ENCODE measurements around the gene ZKSCAN2. TPM values are rescaled to one million over a fixed set of nuclear protein-coding genes. Genes with fewer than 3 reads are reported as not detected.

ZKSCAN2 gene
- total and polyA plus RNA-seq, 12 donors: 1.2 to 8.8 (median 5.0) TPM

- TF ChIP-seq POLR2A (IDR thresholded peaks at IDR 0.05) (no peak), CTCF (IDR thresholded peaks at IDR 0.05) (no peak)
- Histone ChIP-seq H3K36me3 (replicated peaks in 1 of 2) (no peaks in the 10 kb centered on the region), H3K4me1 (replicated peaks in 1 of 2) (no peaks in the 10 kb centered on the region), H3K9me3 (replicated peaks in 1 of 3) (no peaks in the 10 kb centered on the region), H3K4me3 (no peak overlapping the region), H3K27ac (no peak overlapping the region), H3K27me3 (no peaks in the 10 kb centered on the region)
- intact Hi-C loops (cut with DNase I): no loop called here
- 79 to 97% (median 90%) methylated on average over 2 to 3 of the region's 3 CpGs for WGBS, 4 donors
- DNase-seq: no peak
Observed at GRCh38 chr16:25219070-25219737, 38.4 kb downstream of the ZKSCAN2 start.

GRCh38 chr16:25217921-25218320 lies 39.7 kb downstream of the ZKSCAN2 start:
- intact Hi-C loops (cut with DNase I): no loop called here
- TF ChIP-seq POLR2A (IDR thresholded peaks at IDR 0.05): no peak
- TF ChIP-seq CTCF (IDR thresholded peaks at IDR 0.05): no peak
- WGBS, 4 donors: 90 to 96% (median 93%) methylated on average over 4 of the region's 4 CpGs

GRCh38 chr16:25217112-25217511 lies 40.5 kb downstream of the ZKSCAN2 start:
- H3K36me3 ChIP-seq (replicated peaks in 1 of 2): no peaks in the 10 kb centered on the region
- TF ChIP-seq POLR2A (IDR thresholded peaks at IDR 0.05): no peak
- no peak for TF ChIP-seq CTCF (IDR thresholded peaks at IDR 0.05)
- WGBS, 4 donors: 79 to 85% (median 83%) methylated on average over 10 to 17 of the region's 17 CpGs
- H3K9me3 ChIP-seq (replicated peaks in 1 of 3): no peaks in the 10 kb centered on the region
- intact Hi-C loops (cut with DNase I): no loop called here
- no peak overlapping the region for H3K27ac ChIP-seq
- H3K4me3 ChIP-seq: no peak overlapping the region
- H3K4me1 ChIP-seq (replicated peaks in 1 of 2): no peaks in the 10 kb centered on the region
- no peaks in the 10 kb centered on the region for H3K27me3 ChIP-seq
- no peak for DNase-seq

More at GRCh38 chr16:25217921-25218320, 39.7 kb downstream of the ZKSCAN2 start:
- no peaks in the 10 kb centered on the region for H3K36me3 ChIP-seq (replicated peaks in 1 of 2)
- H3K9me3 ChIP-seq (replicated peaks in 1 of 3): no peaks in the 10 kb centered on the region
- no peaks in the 10 kb centered on the region for H3K27me3 ChIP-seq
- no peak overlapping the region for H3K27ac ChIP-seq
- DNase-seq: no peak
- H3K4me3 ChIP-seq: no peak overlapping the region
- H3K4me1 ChIP-seq (replicated peaks in 1 of 2): no peaks in the 10 kb centered on the region

- Histone ChIP-seq H3K4me1 (replicated peaks in 1 of 2) (no peaks in the 10 kb centered on the region), H3K9me3 (replicated peaks in 1 of 3) (no peaks in the 10 kb centered on the region), H3K36me3 (replicated peaks in 1 of 2) (no peaks in the 10 kb centered on the region), H3K27ac (no peak overlapping the region), H3K27me3 (no peaks in the 10 kb centered on the region), H3K4me3 (no peak overlapping the region)
- TF ChIP-seq POLR2A (IDR thresholded peaks at IDR 0.05) (no peak), CTCF (IDR thresholded peaks at IDR 0.05) (no peak)
- intact Hi-C loops (cut with DNase I): no loop called here
- DNase-seq: no peak
- 65 to 75% (median 68%) methylated on average over 6 of the region's 6 CpGs for WGBS, 4 donors
Observed at GRCh38 chr16:25213709-25214397, 43.8 kb downstream of the ZKSCAN2 start.

Measured in adrenal gland (tissue), 12 donors.